GM12864 (cell line): ENCODE measurements around the gene CNPY4.

Experiments used
- DNase-seq: peaks from one replicate; pipeline ENCODE4 v3.0.0-alpha.2; 2011; ENCODE audit warnings: low read depth
- H3K4me3 ChIP-seq: 2 replicates; pipeline ENCODE4 v1.5.1; 2011; ENCODE audit warnings: mild to moderate bottlenecking, low read depth, low read length, control low read depth
- TF ChIP-seq, protein P1 (sequence below): IDR thresholded peaks from 2 replicates; pipeline ENCODE4 v1.5.1; 2011; ENCODE audit warnings: low read depth, mild to moderate bottlenecking, moderate library complexity, low read length, control low read depth, inconsistent platforms; ENCODE audit errors: missing control alignments

CNPY4 gene

GRCh38 chr7:100077205-100077604 is 42.2 kb upstream of the CNPY4 start:
- no peak for DNase-seq
- no peak overlapping the region for H3K4me3 ChIP-seq
- TF ChIP-seq, protein P1, sequence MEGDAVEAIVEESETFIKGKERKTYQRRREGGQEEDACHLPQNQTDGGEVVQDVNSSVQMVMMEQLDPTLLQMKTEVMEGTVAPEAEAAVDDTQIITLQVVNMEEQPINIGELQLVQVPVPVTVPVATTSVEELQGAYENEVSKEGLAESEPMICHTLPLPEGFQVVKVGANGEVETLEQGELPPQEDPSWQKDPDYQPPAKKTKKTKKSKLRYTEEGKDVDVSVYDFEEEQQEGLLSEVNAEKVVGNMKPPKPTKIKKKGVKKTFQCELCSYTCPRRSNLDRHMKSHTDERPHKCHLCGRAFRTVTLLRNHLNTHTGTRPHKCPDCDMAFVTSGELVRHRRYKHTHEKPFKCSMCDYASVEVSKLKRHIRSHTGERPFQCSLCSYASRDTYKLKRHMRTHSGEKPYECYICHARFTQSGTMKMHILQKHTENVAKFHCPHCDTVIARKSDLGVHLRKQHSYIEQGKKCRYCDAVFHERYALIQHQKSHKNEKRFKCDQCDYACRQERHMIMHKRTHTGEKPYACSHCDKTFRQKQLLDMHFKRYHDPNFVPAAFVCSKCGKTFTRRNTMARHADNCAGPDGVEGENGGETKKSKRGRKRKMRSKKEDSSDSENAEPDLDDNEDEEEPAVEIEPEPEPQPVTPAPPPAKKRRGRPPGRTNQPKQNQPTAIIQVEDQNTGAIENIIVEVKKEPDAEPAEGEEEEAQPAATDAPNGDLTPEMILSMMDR, result no peak

DNA sequence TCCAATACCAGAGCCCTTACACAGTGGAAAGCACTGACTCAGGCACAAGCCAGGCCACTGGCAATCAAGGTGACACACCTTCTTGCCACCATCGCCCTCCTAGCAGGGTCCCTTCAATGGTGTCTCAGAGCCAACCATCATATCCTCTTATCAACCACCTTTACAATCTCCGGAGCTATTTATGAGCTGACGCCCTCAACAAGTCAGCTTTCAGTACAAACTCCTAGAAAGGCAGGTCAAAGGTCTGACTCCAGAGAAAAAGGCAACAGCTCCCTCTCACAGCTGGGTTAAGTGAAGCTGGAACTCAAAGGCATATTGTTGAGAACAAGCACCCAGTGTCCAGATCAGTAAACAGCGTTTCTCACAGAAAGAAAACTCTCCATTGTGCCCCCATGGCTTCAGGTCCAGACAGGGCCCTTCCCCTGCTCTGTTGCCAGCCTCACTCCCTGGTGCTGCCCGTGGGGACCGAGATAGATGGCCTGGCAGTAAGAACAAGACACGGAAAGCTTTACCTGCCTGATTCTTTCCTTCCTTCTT is 40.3 kb upstream of the CNPY4 start:
- DNase-seq, result no peak
- TF ChIP-seq, protein P1, result no peak
- H3K4me3 ChIP-seq, result no peak overlapping the region

DNA sequence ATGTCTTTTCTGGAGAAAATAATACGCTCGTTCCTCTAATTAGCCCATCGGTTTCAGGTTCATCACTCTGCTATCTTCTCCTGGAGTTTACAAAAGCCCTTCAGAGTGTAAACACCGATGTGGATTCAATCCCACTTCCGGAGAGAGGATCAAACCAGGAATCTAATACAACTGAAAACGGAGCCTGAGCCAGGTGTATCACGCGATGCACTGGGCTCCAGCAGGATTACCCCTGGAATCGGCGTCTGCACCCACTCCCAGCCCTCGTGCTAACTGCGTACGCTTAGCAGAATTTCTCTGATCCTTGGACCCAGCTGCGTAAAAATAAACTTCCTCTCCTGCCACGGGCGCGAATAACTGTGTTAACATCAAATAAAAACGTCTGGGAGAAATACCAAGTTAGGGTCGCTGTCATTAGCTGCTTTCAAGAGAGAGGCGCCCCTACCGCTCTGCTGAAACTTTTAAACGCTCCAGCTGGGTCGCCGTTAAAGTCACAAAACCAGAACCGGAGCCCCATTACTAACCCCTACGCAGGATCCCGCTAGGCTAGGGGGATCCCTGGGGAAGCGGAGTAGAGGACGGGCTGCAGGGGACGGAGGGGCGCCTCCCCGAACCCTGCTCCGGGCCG is 38.4 kb upstream of the CNPY4 start:
- H3K4me3 ChIP-seq, result peak overlapping the region; percentile 88
- TF ChIP-seq, protein P1, result no peak
- no peak for DNase-seq

- TF ChIP-seq, protein P1, result peak; percentile 84
- peak; percentile 99 for DNase-seq
- H3K4me3 ChIP-seq, result peak within 1 kb of the TSS; percentile 88
Measured at GRCh38 chr7:100081535-100082102, 37.8 kb upstream of the CNPY4 start, which contains the start of gene ZNF3. Gene ZNF3 (minus strand): TSS chr7:100081723. CDS start chr7:100077357, 4,366 bp downstream.

GRCh38 chr7:100082978-100083377 is 36.5 kb upstream of the CNPY4 start:
- DNase-seq, result no peak
- no peak overlapping the region for H3K4me3 ChIP-seq
- TF ChIP-seq, protein P1, result no peak

DNA sequence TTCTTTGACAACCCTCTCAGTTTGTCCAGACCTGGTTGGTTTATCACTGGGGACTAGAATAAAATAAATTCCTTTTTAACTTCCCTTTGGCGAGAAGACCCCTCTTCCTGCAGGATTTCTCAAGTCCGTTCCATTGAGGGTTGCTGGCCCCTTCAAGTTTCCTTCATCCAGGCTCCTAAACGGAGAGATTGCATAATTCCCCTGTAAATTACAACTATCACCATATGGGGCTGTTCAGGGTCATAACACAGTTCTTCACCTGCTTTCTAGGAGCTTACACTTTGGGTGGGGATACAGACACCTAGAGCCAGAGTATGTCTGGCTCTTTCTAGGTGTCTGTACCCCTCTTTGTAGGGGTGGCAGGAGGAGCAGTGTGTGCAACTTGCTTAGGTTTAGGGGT is 33.9 kb upstream of the CNPY4 start:
- TF ChIP-seq, protein P1, result no peak
- DNase-seq, result no peak

More for the DNA sequence above, 33.9 kb upstream of the CNPY4 start:
- no peak overlapping the region for H3K4me3 ChIP-seq
